Psoas muscle (tissue), 8 donors: ENCODE measurements around the gene PALD1. TPM values are rescaled to one million over a fixed set of nuclear protein-coding genes. Genes with fewer than 3 reads are reported as not detected.
A peak's percentile ranks its signal among the peaks of the same experiment; 100 is the strongest.

Experiments
- ATAC-seq, 4 donors: fragments of 200-7000 bp; cut with Tn5 transposase; one replicate each; pipeline ENCODE4 v1.9.1; 2020; ENCODE audit warnings: moderate library complexity in 3 of 4, mild to moderate bottlenecking in 2 of 4
- DNase-seq, 2 donors: peaks; one replicate each; pipeline ENCODE4 v3.0.0-alpha.2; 2020
- H3K27ac ChIP-seq: fragments of 200-600 bp; one replicate; pipeline ENCODE4 v1.8.0; 2022
- H3K27me3 ChIP-seq, 3 donors: fragments of 200-600 bp in 1 of 3; one replicate each; pipeline versions ENCODE4 v1.6.1 to v1.8.0; 2013 to 2022; ENCODE audit warnings: low read length in 2 of 3, mild to moderate bottlenecking in 2 of 3, moderate library complexity in 1 of 3; ENCODE audit not compliant: insufficient read depth in 3 of 3
- H3K36me3 ChIP-seq, 2 donors: fragments of 200-600 bp in 1 of 2; one replicate each; pipeline versions ENCODE4 v1.6.1 to v1.8.0; 2013 to 2022; ENCODE audit warnings: low read depth in 1 of 2, mild to moderate bottlenecking in 1 of 2, moderate library complexity in 1 of 2; ENCODE audit not compliant: insufficient read depth in 1 of 2
- H3K4me1 ChIP-seq: fragments of 200-600 bp; one replicate; pipeline ENCODE4 v1.8.0; 2022
- H3K4me3 ChIP-seq: fragments of 200-600 bp; one replicate; pipeline ENCODE4 v1.8.0; 2022; ENCODE audit warnings: mild to moderate bottlenecking
- H3K9me3 ChIP-seq: fragments of 200-600 bp; one replicate; pipeline ENCODE4 v1.8.0; 2022
- CTCF ChIP-seq: fragments of 200-600 bp; IDR thresholded peaks from one replicate; pipeline ENCODE4 v1.8.0; 2022; ENCODE audit warnings: antibody characterized with exemption
- WGBS, 3 donors: extraction: QIAGEN DNeasy Blood & Tissue Kit; methylation state at CpG; one replicate each; pipeline versions ENCODE4 v1.1.6 to v1.1.7; 2013; 5-methylcytosine and 5-hydroxymethylcytosine counted together
- intact Hi-C, 2 donors: fragments of 100-400 bp; cut with DNase I; formaldehyde crosslinking; loops; one replicate each; pipeline versions ENCODE4 v1.11.0 to v1.14.2; 2022
- polyA plus RNA-seq, 3 donors: library from polyadenylated mRNA; stranded (reverse); fragments of 200-250 nt; gene quantifications; one replicate each; pipeline ENCODE4 v1.2.3, GENCODE V29; 2013
- total RNA-seq, 4 donors: library from RNA; stranded (reverse); fragmentation: NEBNext Ultra II Directional in 2 of 4; extraction: Animal tissue kit (Norgen Biotek cat#: 25700) in 2 of 4; gene quantifications; one replicate each; pipeline versions ENCODE4 v1.2.1 to v1.2.4, GENCODE V29; 2021 to 2023
- donor health status: healthy with polysubstance abuse.
- donor health status: DM: no; HTN: no; CAD: no; lungs with moderate emphysema.
- donor health status: Bipolar disorder and iron deficiency.
- donor health status: healthy.
- donor health status: DM: yes; HTN: yes; CAD: no.
- donor health status: DM: no; HTN: no; CAD: no.
- donor health status: DM: no; HTN: no; CAD: no.
- donor health status: DM: yes; HTN: yes; CAD: no.

Gene PALD1
- total and polyA plus RNA-seq, 7 donors: 1.0 to 4.0 (median 2.8) TPM

GRCh38 chr10:70549351-70549961, 70.9 kb downstream of the PALD1 start:
- WGBS, 3 donors: 83 to 90% (median 85%) methylated on average over 12 of the region's 12 CpGs
- peaks cover 0 to 22% of the 10 kb centered on the region in 2 donors for H3K36me3 ChIP-seq
- no peaks in the 10 kb centered on the region for H3K9me3 ChIP-seq
- TF ChIP-seq CTCF: no peak
- H3K27ac ChIP-seq: no peak overlapping the region
- ATAC-seq: peak; percentile 16 to 39 (median 22)
- H3K4me1 ChIP-seq: no peaks in the 10 kb centered on the region
- H3K27me3 ChIP-seq: no peaks in the 10 kb centered on the region
- no peak for DNase-seq
- no peak overlapping the region for H3K4me3 ChIP-seq
- intact Hi-C loops: loop anchor here in 1 of 2 donors (2.0 kb wide), 1 partner anchor 333 kb away; no protein-coding TSS in a partner anchor

- intact Hi-C loops: loop anchor here (1.0 to 10.0 kb wide), 4 partner anchors 209 to 335 kb away; partner anchors contain the start of gene PCBD1 (in 1 of the 2)
- peak; percentile 55 to 72 for DNase-seq
These were observed 71.4 kb downstream of the PALD1 start for GRCh38 chr10:70549962-70550458.

DNA sequence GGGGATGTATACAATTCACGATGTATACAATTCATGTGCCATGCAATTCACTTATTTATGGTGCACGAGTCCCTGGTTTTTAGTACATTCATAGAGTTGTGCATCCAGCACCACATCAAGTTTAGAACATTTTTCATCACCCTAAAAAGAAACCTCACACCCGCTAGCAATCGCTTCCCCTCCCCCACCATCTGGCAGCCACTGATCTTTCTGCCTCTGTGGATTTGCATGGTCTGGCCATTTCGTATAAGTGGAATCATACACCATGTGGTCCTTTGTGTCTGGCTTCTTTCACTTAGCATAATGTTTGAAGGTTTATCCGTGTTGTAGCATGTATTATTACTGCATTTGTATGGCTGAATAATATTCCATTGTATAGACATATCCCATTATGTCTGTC, 71.9 kb downstream of the PALD1 start:
- Histone ChIP-seq H3K27me3 (no peaks in the 10 kb centered on the region), H3K4me1 (no peaks in the 10 kb centered on the region), H3K36me3 (peaks cover 0 to 22% of the 10 kb centered on the region in 2 donors), H3K9me3 (no peaks in the 10 kb centered on the region), H3K4me3 (no peak overlapping the region), H3K27ac (no peak overlapping the region)
- WGBS, 3 donors: 75 to 82% (median 79%) methylated on average over 6 of the region's 6 CpGs
- TF ChIP-seq CTCF: no peak
- ATAC-seq (peak in 1 of 4 donors; percentile 31), DNase-seq (no peak)
- intact Hi-C loops: loop anchor here (1.0 to 10.0 kb wide), 3 partner anchors 208 to 334 kb away; partner anchors contain the start of gene PCBD1 (in 1 of the 2)

More at GRCh38 chr10:70549962-70550458, 71.4 kb downstream of the PALD1 start:
- Histone ChIP-seq H3K4me3 (no peak overlapping the region), H3K9me3 (no peaks in the 10 kb centered on the region), H3K4me1 (no peaks in the 10 kb centered on the region), H3K36me3 (peaks cover 0 to 22% of the 10 kb centered on the region in 2 donors), H3K27me3 (no peaks in the 10 kb centered on the region), H3K27ac (no peak overlapping the region)
- peak; percentile 94 for TF ChIP-seq CTCF
- WGBS, 3 donors: 67 to 76% (median 72%) methylated on average over 3 of the region's 3 CpGs
- ATAC-seq: peak; percentile 80 to 93 (median 82)

GRCh38 chr10:70551466-70551865, 72.9 kb downstream of the PALD1 start:
- no peak for TF ChIP-seq CTCF
- 20 to 48% (median 39%) methylated on average over 2 of the region's 2 CpGs for WGBS, 3 donors
- H3K36me3 ChIP-seq: peaks cover 0 to 22% of the 10 kb centered on the region in 2 donors
- H3K27me3 ChIP-seq: no peaks in the 10 kb centered on the region
- no peaks in the 10 kb centered on the region for H3K4me1 ChIP-seq
- intact Hi-C loops: loop anchor here in 1 of 2 donors (2.0 to 10.0 kb wide), 2 partner anchors 207 to 333 kb away; partner anchors contain the start of gene PCBD1
- ATAC-seq (no peak), DNase-seq (no peak)
- no peak overlapping the region for H3K27ac ChIP-seq
- H3K9me3 ChIP-seq: no peaks in the 10 kb centered on the region
- no peak overlapping the region for H3K4me3 ChIP-seq
